Esophagus (tissue), 2 donors: Measurements from ENCODE around the gene BTBD9. TPM values are rescaled to one million over a fixed set of nuclear protein-coding genes. Genes with fewer than 3 reads are reported as not detected.

Experiments
- H3K27ac ChIP-seq, 2 donors: one replicate each; pipeline ENCODE4 v1.5.1; 2013; ENCODE audit warnings: low read depth in 2 of 2, mild to moderate bottlenecking in 2 of 2, inconsistent platforms in 1 of 2, low read length in 1 of 2, moderate library complexity in 1 of 2
- H3K27me3 ChIP-seq, 2 donors: one replicate each; pipeline ENCODE4 v1.6.1; 2013; ENCODE audit warnings: low read length in 2 of 2, control low read depth in 1 of 2, mild to moderate bottlenecking in 1 of 2; ENCODE audit not compliant: insufficient read depth in 2 of 2, control insufficient read depth in 1 of 2
- H3K36me3 ChIP-seq, 2 donors: one replicate each; pipeline ENCODE4 v1.6.1; 2013; ENCODE audit warnings: low read length in 1 of 2; ENCODE audit not compliant: control insufficient read depth in 2 of 2, insufficient read depth in 2 of 2
- H3K4me1 ChIP-seq, 2 donors: one replicate each; pipeline ENCODE4 v1.6.1; 2013; ENCODE audit warnings: low read length in 1 of 2; ENCODE audit not compliant: control insufficient read depth in 2 of 2, insufficient read depth in 2 of 2
- H3K4me3 ChIP-seq, 2 donors: one replicate each; pipeline ENCODE4 v1.5.1; 2013; ENCODE audit warnings: low read length in 2 of 2, mild to moderate bottlenecking in 2 of 2, low read depth in 1 of 2, moderate library complexity in 1 of 2
- H3K9me3 ChIP-seq, 2 donors: one replicate each; pipeline ENCODE4 v1.6.1; 2013; ENCODE audit warnings: mild to moderate bottlenecking in 2 of 2, low read depth in 1 of 2, low read length in 1 of 2, moderate library complexity in 1 of 2; ENCODE audit not compliant: control insufficient read depth in 2 of 2, insufficient read depth in 1 of 2
- WGBS, 2 donors: extraction: QIAGEN DNeasy Blood & Tissue Kit; methylation state at CpG; one replicate each; pipeline ENCODE4 v1.1.7; 2013; 5-methylcytosine and 5-hydroxymethylcytosine counted together
- polyA plus RNA-seq, 2 donors: library from polyadenylated mRNA; stranded (reverse); fragments of 200-250 nt; gene quantifications; one replicate each; pipeline ENCODE4 v1.2.3, GENCODE V29; 2013
- donor health status: healthy with polysubstance abuse.
- donor health status: Bipolar disorder and iron deficiency.

Gene BTBD9
- polyA plus RNA-seq, 2 donors: 3.2 to 3.8 TPM

GRCh38 chr6:38179300-38179699, 460.4 kb downstream of the BTBD9 start:
- no peaks in the 10 kb centered on the region for H3K9me3 ChIP-seq
- H3K4me3 ChIP-seq: no peak overlapping the region
- H3K4me1 ChIP-seq: peaks cover 0 to 4% of the 10 kb centered on the region in 2 donors
- no peaks in the 10 kb centered on the region for H3K36me3 ChIP-seq
- no peaks in the 10 kb centered on the region for H3K27me3 ChIP-seq
- WGBS, 2 donors: 95 to 98% methylated on average over 7 of the region's 7 CpGs
- no peak overlapping the region for H3K27ac ChIP-seq

- Histone ChIP-seq H3K27ac (peak overlapping the region in 1 of 2 donors; percentile 26), H3K9me3 (no peaks in the 10 kb centered on the region), H3K4me3 (no peak overlapping the region), H3K27me3 (no peaks in the 10 kb centered on the region), H3K4me1 (peaks cover 0 to 4% of the 10 kb centered on the region in 2 donors), H3K36me3 (no peaks in the 10 kb centered on the region)
- 84 to 88% methylated on average over 2 of the region's 2 CpGs for WGBS, 2 donors
These were observed 461.2 kb downstream of the BTBD9 start for GRCh38 chr6:38178584-38178886.

GRCh38 chr6:38177882-38178583, 461.7 kb downstream of the BTBD9 start:
- peak overlapping the region in 1 of 2 donors; percentile 53 for H3K27ac ChIP-seq
- no peaks in the 10 kb centered on the region for H3K36me3 ChIP-seq
- no peak overlapping the region for H3K4me3 ChIP-seq
- H3K4me1 ChIP-seq: peaks cover 0 to 4% of the 10 kb centered on the region in 2 donors
- H3K27me3 ChIP-seq: no peaks in the 10 kb centered on the region
- 81 to 87% methylated on average over 14 of the region's 14 CpGs for whole genome bisulfite sequencing, 2 donors
- H3K9me3 ChIP-seq: no peaks in the 10 kb centered on the region

GRCh38 chr6:38176797-38177751, 462.7 kb downstream of the BTBD9 start:
- Histone ChIP-seq H3K9me3 (no peaks in the 10 kb centered on the region), H3K27me3 (no peaks in the 10 kb centered on the region), H3K4me1 (peaks cover 0 to 4% of the 10 kb centered on the region in 2 donors), H3K36me3 (peaks cover 0 to 2% of the 10 kb centered on the region in 2 donors), H3K27ac (peak overlapping the region; percentile 63 to 65), H3K4me3 (no peak overlapping the region)
- 54 to 67% methylated on average over 32 of the region's 32 CpGs for whole genome bisulfite sequencing, 2 donors

GRCh38 chr6:38175786-38176185, 463.9 kb downstream of the BTBD9 start:
- H3K4me3 ChIP-seq: no peak overlapping the region
- WGBS, 2 donors: 90 to 91% methylated on average over 11 of the region's 11 CpGs

GRCh38 chr6:38174806-38175495, 464.8 kb downstream of the BTBD9 start:
- H3K4me1 ChIP-seq: peaks cover 0 to 6% of the 10 kb centered on the region in 2 donors
- H3K4me3 ChIP-seq: no peak overlapping the region
- H3K27me3 ChIP-seq: no peaks in the 10 kb centered on the region
- WGBS, 2 donors: 96% methylated on average over 22 of the region's 22 CpGs
- H3K9me3 ChIP-seq: no peaks in the 10 kb centered on the region
- H3K36me3 ChIP-seq: peaks cover 0 to 2% of the 10 kb centered on the region in 2 donors
- peak overlapping the region in 1 of 2 donors; percentile 43 for H3K27ac ChIP-seq

More at GRCh38 chr6:38175786-38176185, 463.9 kb downstream of the BTBD9 start:
- no peaks in the 10 kb centered on the region for H3K27me3 ChIP-seq
- H3K36me3 ChIP-seq: peaks cover 0 to 2% of the 10 kb centered on the region in 2 donors
- H3K27ac ChIP-seq: no peak overlapping the region
- peaks cover 0 to 4% of the 10 kb centered on the region in 2 donors for H3K4me1 ChIP-seq
- H3K9me3 ChIP-seq: no peaks in the 10 kb centered on the region

GRCh38 chr6:38174315-38174714, 465.4 kb downstream of the BTBD9 start:
- H3K27ac ChIP-seq: peak overlapping the region in 1 of 2 donors; percentile 43
- H3K4me1 ChIP-seq: peaks cover 0 to 9% of the 10 kb centered on the region in 2 donors
- H3K9me3 ChIP-seq: no peaks in the 10 kb centered on the region
- peaks cover 0 to 2% of the 10 kb centered on the region in 2 donors for H3K36me3 ChIP-seq
- H3K4me3 ChIP-seq: no peak overlapping the region
- H3K27me3 ChIP-seq: no peaks in the 10 kb centered on the region
- 82% methylated on average over 8 of the region's 8 CpGs for whole genome bisulfite sequencing, 2 donors

GRCh38 chr6:38173909-38174308, 465.8 kb downstream of the BTBD9 start:
- H3K27ac ChIP-seq: peak overlapping the region in 1 of 2 donors; percentile 66
- no peak overlapping the region for H3K4me3 ChIP-seq
- 79 to 87% methylated on average over 11 of the region's 11 CpGs for WGBS, 2 donors
- H3K4me1 ChIP-seq: peaks cover 0 to 9% of the 10 kb centered on the region in 2 donors
- no peaks in the 10 kb centered on the region for H3K9me3 ChIP-seq
- H3K27me3 ChIP-seq: no peaks in the 10 kb centered on the region
- H3K36me3 ChIP-seq: peaks cover 0 to 2% of the 10 kb centered on the region in 2 donors

- no peaks in the 10 kb centered on the region for H3K27me3 ChIP-seq
- peaks cover 0 to 2% of the 10 kb centered on the region in 2 donors for H3K36me3 ChIP-seq
- H3K4me1 ChIP-seq: peaks cover 0 to 6% of the 10 kb centered on the region in 2 donors
- H3K9me3 ChIP-seq: no peaks in the 10 kb centered on the region
- no peak overlapping the region for H3K27ac ChIP-seq
- 80 to 87% methylated on average over 15 of the region's 15 CpGs for WGBS, 2 donors
- no peak overlapping the region for H3K4me3 ChIP-seq
These were observed 466.9 kb downstream of the BTBD9 start for GRCh38 chr6:38172739-38173410.
